ENCODE data around the gene DDX25. TPM values are rescaled to one million over a fixed set of nuclear protein-coding genes. Genes with fewer than 3 reads are reported as not detected.

The DDX25 gene
- polyA plus RNA-seq, 1 donor (not counting 4 experiments of a cell fraction or from before 2014, with no cell fraction given) = 0.12 TPM

GRCh38 chr11:125929445-125930075 lies 25.3 kb downstream of the DDX25 start:
- no peak for TF ChIP-seq EZH2 (IDR thresholded peaks at IDR 0.05; ENCODE audit: low read length)
- TF ChIP-seq, protein P1, sequence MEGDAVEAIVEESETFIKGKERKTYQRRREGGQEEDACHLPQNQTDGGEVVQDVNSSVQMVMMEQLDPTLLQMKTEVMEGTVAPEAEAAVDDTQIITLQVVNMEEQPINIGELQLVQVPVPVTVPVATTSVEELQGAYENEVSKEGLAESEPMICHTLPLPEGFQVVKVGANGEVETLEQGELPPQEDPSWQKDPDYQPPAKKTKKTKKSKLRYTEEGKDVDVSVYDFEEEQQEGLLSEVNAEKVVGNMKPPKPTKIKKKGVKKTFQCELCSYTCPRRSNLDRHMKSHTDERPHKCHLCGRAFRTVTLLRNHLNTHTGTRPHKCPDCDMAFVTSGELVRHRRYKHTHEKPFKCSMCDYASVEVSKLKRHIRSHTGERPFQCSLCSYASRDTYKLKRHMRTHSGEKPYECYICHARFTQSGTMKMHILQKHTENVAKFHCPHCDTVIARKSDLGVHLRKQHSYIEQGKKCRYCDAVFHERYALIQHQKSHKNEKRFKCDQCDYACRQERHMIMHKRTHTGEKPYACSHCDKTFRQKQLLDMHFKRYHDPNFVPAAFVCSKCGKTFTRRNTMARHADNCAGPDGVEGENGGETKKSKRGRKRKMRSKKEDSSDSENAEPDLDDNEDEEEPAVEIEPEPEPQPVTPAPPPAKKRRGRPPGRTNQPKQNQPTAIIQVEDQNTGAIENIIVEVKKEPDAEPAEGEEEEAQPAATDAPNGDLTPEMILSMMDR (optimal IDR thresholded peaks at IDR 0.05 in 1 of 3, IDR thresholded peaks at IDR 0.05 in 1 of 3, conservative IDR thresholded peaks at IDR 0.05 in 1 of 3; ENCODE audit: extremely low read depth in 1 of 3, insufficient read depth in 2 of 3, low read length in 3 of 3) = no peak
- no peaks in the 10 kb centered on the region for H3K9me1 ChIP-seq (ENCODE audit: control insufficient read depth, extremely low read depth, insufficient read depth, low read length)
- H3K4me3 ChIP-seq (ENCODE audit: control insufficient read depth in 2 of 3, extremely low read depth in 1 of 3, insufficient read depth in 2 of 3, low read depth in 1 of 3, low read length in 3 of 3) = no peak overlapping the region
- no peak overlapping the region for H3K4me2 ChIP-seq (ENCODE audit: control insufficient read depth, extremely low read depth, insufficient read depth, low read depth, low read length)
- no peaks in the 10 kb centered on the region for H3K4me1 ChIP-seq (ENCODE audit: control insufficient read depth, extremely low read depth, insufficient read depth, low read length)
- H3K27me3 ChIP-seq (ENCODE audit: control insufficient read depth, extremely low read depth, insufficient read depth, low read length) = peaks cover 31% of the 10 kb centered on the region
- no peaks in the 10 kb centered on the region for H4K20me1 ChIP-seq (ENCODE audit: control insufficient read depth, extremely low read depth, insufficient read depth, low read length)
- no peaks in the 10 kb centered on the region for H3K9me3 ChIP-seq (ENCODE audit: control insufficient read depth, low read depth, low read length)
- no peak overlapping the region for H3K9ac ChIP-seq (ENCODE audit: control insufficient read depth, extremely low read depth, insufficient read depth, low read length)
- no peaks in the 10 kb centered on the region for H3K36me3 ChIP-seq (ENCODE audit: control insufficient read depth in 2 of 2, extremely low read depth in 1 of 2, insufficient read depth in 2 of 2, low read length in 2 of 2)
- no peaks in the 10 kb centered on the region for H3K79me2 ChIP-seq (ENCODE audit: control insufficient read depth, insufficient read depth, low read length)
- no peak for DNase-seq (ENCODE audit: low read depth, low spot score)
- H3K27ac ChIP-seq (ENCODE audit: control insufficient read depth, insufficient read depth, low read length) = no peak overlapping the region
- H2AFZ ChIP-seq (ENCODE audit: control insufficient read depth, low read length) = no peak overlapping the region
- no peak for FAIRE-seq
- dilution Hi-C loops (cut with MboI; ENCODE audit: extremely low pct_ligation_motif_present, low sequenced_read_pairs) = loop anchor here (25.0 kb wide), 1 partner anchor 283 kb away; the partner anchor contains the start of genes FAM118B and RPUSD4

- no peak overlapping the region for H3K4me3 ChIP-seq (ENCODE audit: control insufficient read depth in 2 of 3, extremely low read depth in 1 of 3, insufficient read depth in 2 of 3, low read depth in 1 of 3, low read length in 3 of 3)
- no peaks in the 10 kb centered on the region for H3K9me1 ChIP-seq (ENCODE audit: control insufficient read depth, extremely low read depth, insufficient read depth, low read length)
- DNase-seq (ENCODE audit: low read depth, low spot score) (no peak), FAIRE-seq (no peak)
- no peaks in the 10 kb centered on the region for H4K20me1 ChIP-seq (ENCODE audit: control insufficient read depth, extremely low read depth, insufficient read depth, low read length)
- no peak overlapping the region for H2AFZ ChIP-seq (ENCODE audit: control insufficient read depth, low read length)
- TF ChIP-seq EZH2 (IDR thresholded peaks at IDR 0.05; ENCODE audit: low read length) = no peak
- TF ChIP-seq, protein P1 (optimal IDR thresholded peaks at IDR 0.05 in 1 of 3, IDR thresholded peaks at IDR 0.05 in 1 of 3, conservative IDR thresholded peaks at IDR 0.05 in 1 of 3; ENCODE audit: extremely low read depth in 1 of 3, insufficient read depth in 2 of 3, low read length in 3 of 3) = no peak
- no peaks in the 10 kb centered on the region for H3K36me3 ChIP-seq (ENCODE audit: control insufficient read depth in 2 of 2, extremely low read depth in 1 of 2, insufficient read depth in 2 of 2, low read length in 2 of 2)
- no peak overlapping the region for H3K27ac ChIP-seq (ENCODE audit: control insufficient read depth, insufficient read depth, low read length)
- H3K79me2 ChIP-seq (ENCODE audit: control insufficient read depth, insufficient read depth, low read length) = no peaks in the 10 kb centered on the region
- H3K4me1 ChIP-seq (ENCODE audit: control insufficient read depth, extremely low read depth, insufficient read depth, low read length) = no peaks in the 10 kb centered on the region
- H3K9ac ChIP-seq (ENCODE audit: control insufficient read depth, extremely low read depth, insufficient read depth, low read length) = no peak overlapping the region
- no peaks in the 10 kb centered on the region for H3K9me3 ChIP-seq (ENCODE audit: control insufficient read depth, low read depth, low read length)
- H3K27me3 ChIP-seq (ENCODE audit: control insufficient read depth, extremely low read depth, insufficient read depth, low read length) = peaks cover 31% of the 10 kb centered on the region
- H3K4me2 ChIP-seq (ENCODE audit: control insufficient read depth, extremely low read depth, insufficient read depth, low read depth, low read length) = no peak overlapping the region
- dilution Hi-C loops (cut with MboI; ENCODE audit: extremely low pct_ligation_motif_present, low sequenced_read_pairs) = loop anchor here (25.0 kb wide), 1 partner anchor 282 kb away; the partner anchor contains the start of genes FAM118B and RPUSD4
These were observed 25.8 kb downstream of the DDX25 start for GRCh38 chr11:125930076-125930450.
